A549 (cell line): ENCODE measurements around the gene MTTP. TPM values are rescaled to one million over a fixed set of nuclear protein-coding genes. Genes with fewer than 3 reads are reported as not detected.

ENCODE experiments used
- ATAC-seq, 2 experiments: fragments of 200-7000 bp in 1 of 2; fragments of >200 bp in 1 of 2; cut with Nextera tagmentation in 1 of 2; cut with Tn5 transposase in 1 of 2; 3 replicates each; pipeline versions ENCODE4 v1.8.0 to v1.9.1; 2018 to 2020; ENCODE audit warnings: mild to moderate bottlenecking in 1 of 2, moderate library complexity in 1 of 2
- CTCF ChIA-PET: fragments of 300-600 bp; sonication (Branson Sonifier 250); formaldehyde crosslinking; extraction: SDS; loops from one replicate; lab custom pipeline; 2021; ENCODE audit warnings: antibody characterized with exemption, inconsistent platforms; lab: Yijun Ruan, JAX
- POLR2A ChIA-PET: fragments of 350-600 bp; formaldehyde crosslinking; extraction: SDS; loops from one replicate; lab custom pipeline; 2021; ENCODE audit warnings: antibody characterized with exemption, inconsistent platforms; lab: Yijun Ruan, JAX
- DNase-seq, 2 experiments: peaks; one replicate each; pipeline versions ENCODE4 v3.0.0 to v3.0.0-alpha.2; 2011 to 2016; ENCODE audit warnings: low read depth in 1 of 2, low spot score in 1 of 2
- FAIRE-seq: peaks from 2 replicates; lab custom pipeline; 2011; peaks lifted over from hg19 to GRCh38; lab: Jason Lieb, UNC
- H3K27ac ChIP-seq, 2 experiments: fragments of >200 bp; sonication (Bioruptor Twin); formaldehyde crosslinking; 3 replicates each; pipeline ENCODE4 v1.5.1; 2016 to 2017
- H3K4me1 ChIP-seq: fragments of >200 bp; sonication (Bioruptor Twin); formaldehyde crosslinking; 3 replicates; pipeline ENCODE4 v1.6.1; 2016
- H3K4me2 ChIP-seq: fragments of >200 bp; sonication (Bioruptor Twin); formaldehyde crosslinking; 3 replicates; pipeline ENCODE4 v1.6.1; 2016
- H3K4me3 ChIP-seq: fragments of >200 bp; sonication (Bioruptor Twin); formaldehyde crosslinking; 3 replicates; pipeline ENCODE4 v1.5.1; 2016
- H3K9me3 ChIP-seq: fragments of >200 bp; sonication (Bioruptor Twin); formaldehyde crosslinking; 3 replicates; pipeline ENCODE4 v1.6.1; 2016
- CEBPB ChIP-seq, 2 experiments: fragments of >200 bp in 1 of 2; sonication (Bioruptor Twin) in 1 of 2; formaldehyde crosslinking in 1 of 2; IDR thresholded peaks; 2 replicates each; pipeline ENCODE4 v1.6.1; 2012 to 2016
- CHD4 ChIP-seq: fragments of 200-600 bp; sonication (generic); IDR thresholded peaks from 2 replicates; pipeline ENCODE4 v1.6.1; 2016; ENCODE audit warnings: antibody characterized with exemption, mild to moderate bottlenecking, borderline replicate concordance
- E2F6 ChIP-seq: IDR thresholded peaks from 2 replicates; pipeline ENCODE4 v1.6.1; 2012; ENCODE audit warnings: low read depth, borderline replicate concordance
- ESRRA ChIP-seq: fragments of 150-350 bp; IDR thresholded peaks from 2 replicates; pipeline ENCODE4 v1.6.1; 2014; ENCODE audit warnings: mild to moderate bottlenecking, low read length, borderline replicate concordance
- HOXB5 ChIP-seq: fragments of 250-450 bp; sonication (Bioruptor Pico); IDR thresholded peaks from 2 replicates; pipeline ENCODE4 v1.5.0; 2020; ENCODE audit warnings: mild to moderate bottlenecking, moderate library complexity
- MAFK ChIP-seq: fragments of 450-650 bp; IDR thresholded peaks from 2 replicates; pipeline ENCODE4 v1.6.1; 2014; ENCODE audit not compliant: partially characterized antibody
- MAZ ChIP-seq: fragments of 150-350 bp; IDR thresholded peaks from 2 replicates; pipeline ENCODE4 v1.6.1; 2014; ENCODE audit warnings: antibody characterized with exemption, low read depth, low read length, borderline replicate concordance
- MYC ChIP-seq: IDR thresholded peaks from 2 replicates; pipeline ENCODE4 v1.6.1; 2012; ENCODE audit warnings: mild to moderate bottlenecking, inconsistent platforms, low read length, improper control_type of control experiment, borderline replicate concordance
- NPAS2 ChIP-seq: fragments of 250-450 bp; sonication (Bioruptor Pico); IDR thresholded peaks from 2 replicates; pipeline ENCODE4 v1.8.0; 2022; ENCODE audit warnings: mild to moderate bottlenecking, moderate library complexity, borderline replicate concordance
- NR3C1 ChIP-seq: fragments of >200 bp; sonication (Bioruptor Twin); formaldehyde crosslinking; IDR thresholded peaks from 3 replicates; pipeline ENCODE4 v1.6.1; 2017
- POLR2A ChIP-seq: IDR thresholded peaks from 2 replicates; pipeline ENCODE4 v1.6.1; 2012; ENCODE audit warnings: mild to moderate bottlenecking, low read length
- RARB ChIP-seq: fragments of 250-450 bp; sonication (Bioruptor Pico); IDR thresholded peaks from 2 replicates; pipeline ENCODE4 v1.8.0; 2021; ENCODE audit warnings: mild to moderate bottlenecking, moderate library complexity
- ZNF302 ChIP-seq: fragments of 250-450 bp; sonication (Bioruptor Pico); IDR thresholded peaks from 2 replicates; pipeline ENCODE4 v1.9.0; 2021; ENCODE audit warnings: inconsistent platforms, mild to moderate bottlenecking, moderate library complexity
- WGBS: methylation state at CpG from one replicate; pipeline ENCODE4 v1.1.6; 2017; ENCODE audit errors: missing lambda C conversion rate; 5-methylcytosine and 5-hydroxymethylcytosine counted together
- polyA plus RNA-seq, 4 experiments: library from polyadenylated mRNA; depleted of rRNA in 3 of 4; stranded (reverse); fragments of >200 nt; fragmentation: RNase III in 1 of 4; extraction: RNeasy Plus Mini Kit Qiagen cat#74134 plus additional on column Dnase treatment in 1 of 4; gene quantifications; 2 replicates in 3 of 4; 3 replicates in 1 of 4; pipeline ENCODE4 v1.2.3, GENCODE V29; 2011 to 2017
- TF ChIP-seq, protein P1 (sequence below): fragments of >200 bp; sonication (Bioruptor Twin); formaldehyde crosslinking; IDR thresholded peaks from 3 replicates; pipeline ENCODE4 v1.5.1; 2016
- TF ChIP-seq, protein P2 (sequence below): fragments of 450-650 bp; IDR thresholded peaks from 2 replicates; pipeline ENCODE4 v1.6.1; 2014; ENCODE audit warnings: antibody characterized with exemption

Gene MTTP
- polyA plus RNA-seq, 2 of the 4 experiments (the other 2 are of a cell fraction), result 0.03 TPM; not detected in 1

DNA sequence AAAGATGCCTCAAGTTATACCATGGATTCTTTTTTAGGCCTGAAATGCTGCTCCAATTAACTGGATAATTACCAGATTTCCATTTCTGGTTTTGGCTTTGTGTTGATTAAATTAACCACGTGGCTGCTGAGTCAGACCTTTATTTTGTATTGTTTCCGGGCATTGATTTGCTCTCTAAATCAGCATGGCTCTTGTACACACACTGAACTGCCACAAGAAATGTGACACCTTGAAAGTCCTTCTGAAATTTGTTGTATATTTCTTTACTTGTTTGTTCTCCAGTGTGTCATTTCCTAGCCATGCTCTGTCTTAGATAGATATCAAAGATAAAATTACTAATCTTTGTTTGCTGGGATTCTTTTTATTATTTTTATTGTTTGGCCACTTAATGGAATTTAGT, 11.7 kb downstream of the MTTP start:
- POLR2A ChIA-PET, result no interaction called here
- CTCF ChIA-PET, result no interaction called here
- DNase-seq (no peak), ATAC-seq (no peak), FAIRE-seq (no peak)
- WGBS, result 17% methylated on average over 2 of the region's 2 CpGs
- H3K4me3 ChIP-seq, result no peak overlapping the region
- no peaks in the 10 kb centered on the region for H3K4me1 ChIP-seq
- no peaks in the 10 kb centered on the region for H3K9me3 ChIP-seq
- TF ChIP-seq MAFK (no peak), MAZ (no peak), CEBPB (IDR thresholded peaks at IDR 0.05) (no peak), MYC (no peak)
- H3K4me2 ChIP-seq, result no peak overlapping the region
- H3K27ac ChIP-seq, result no peak overlapping the region

DNA sequence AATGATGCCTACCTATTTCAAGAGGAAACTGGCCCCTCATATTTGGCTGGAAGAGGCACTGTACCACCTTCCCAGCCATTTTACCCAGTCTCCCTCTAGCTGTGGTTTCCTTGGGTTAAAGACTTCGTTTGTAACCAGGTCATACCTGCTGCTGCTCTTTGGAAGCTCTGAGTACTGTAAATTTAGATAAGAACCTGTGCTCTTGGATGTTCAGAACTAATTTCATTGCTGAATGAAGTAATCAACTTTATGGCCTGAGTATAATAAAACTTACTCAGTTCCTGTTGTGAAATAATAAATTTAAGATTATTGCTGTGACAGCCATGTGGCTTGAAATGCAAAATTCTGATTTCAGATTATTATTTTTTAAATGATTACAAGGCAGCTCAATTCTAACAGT, 12.2 kb downstream of the MTTP start:
- no peaks in the 10 kb centered on the region for H3K4me1 ChIP-seq
- 8% methylated on average over 1 of the region's 1 CpG for WGBS
- no peak for DNase-seq
- POLR2A ChIA-PET, result no interaction called here
- no peak overlapping the region for H3K4me2 ChIP-seq
- no peak for ATAC-seq
- no peak for TF ChIP-seq MAZ
- no peak for TF ChIP-seq RARB (CRISPR knock-in tag)
- TF ChIP-seq, protein P1, sequence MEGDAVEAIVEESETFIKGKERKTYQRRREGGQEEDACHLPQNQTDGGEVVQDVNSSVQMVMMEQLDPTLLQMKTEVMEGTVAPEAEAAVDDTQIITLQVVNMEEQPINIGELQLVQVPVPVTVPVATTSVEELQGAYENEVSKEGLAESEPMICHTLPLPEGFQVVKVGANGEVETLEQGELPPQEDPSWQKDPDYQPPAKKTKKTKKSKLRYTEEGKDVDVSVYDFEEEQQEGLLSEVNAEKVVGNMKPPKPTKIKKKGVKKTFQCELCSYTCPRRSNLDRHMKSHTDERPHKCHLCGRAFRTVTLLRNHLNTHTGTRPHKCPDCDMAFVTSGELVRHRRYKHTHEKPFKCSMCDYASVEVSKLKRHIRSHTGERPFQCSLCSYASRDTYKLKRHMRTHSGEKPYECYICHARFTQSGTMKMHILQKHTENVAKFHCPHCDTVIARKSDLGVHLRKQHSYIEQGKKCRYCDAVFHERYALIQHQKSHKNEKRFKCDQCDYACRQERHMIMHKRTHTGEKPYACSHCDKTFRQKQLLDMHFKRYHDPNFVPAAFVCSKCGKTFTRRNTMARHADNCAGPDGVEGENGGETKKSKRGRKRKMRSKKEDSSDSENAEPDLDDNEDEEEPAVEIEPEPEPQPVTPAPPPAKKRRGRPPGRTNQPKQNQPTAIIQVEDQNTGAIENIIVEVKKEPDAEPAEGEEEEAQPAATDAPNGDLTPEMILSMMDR, result no peak
- no peak for TF ChIP-seq NPAS2 (CRISPR knock-in tag)
- TF ChIP-seq POLR2A, result no peak
- TF ChIP-seq ESRRA, result no peak
- TF ChIP-seq, all 56 proteins: peak for 0
- FAIRE-seq, result no peak
- Histone ChIP-seq H3K4me3 (no peak overlapping the region), H3K9me3 (no peaks in the 10 kb centered on the region), H3K27ac (no peak overlapping the region)
- CTCF ChIA-PET, result interaction anchor here (1.9 kb wide), 1 partner anchor 222 kb away, joined by 8 read pairs; no protein-coding TSS in a partner anchor

DNA sequence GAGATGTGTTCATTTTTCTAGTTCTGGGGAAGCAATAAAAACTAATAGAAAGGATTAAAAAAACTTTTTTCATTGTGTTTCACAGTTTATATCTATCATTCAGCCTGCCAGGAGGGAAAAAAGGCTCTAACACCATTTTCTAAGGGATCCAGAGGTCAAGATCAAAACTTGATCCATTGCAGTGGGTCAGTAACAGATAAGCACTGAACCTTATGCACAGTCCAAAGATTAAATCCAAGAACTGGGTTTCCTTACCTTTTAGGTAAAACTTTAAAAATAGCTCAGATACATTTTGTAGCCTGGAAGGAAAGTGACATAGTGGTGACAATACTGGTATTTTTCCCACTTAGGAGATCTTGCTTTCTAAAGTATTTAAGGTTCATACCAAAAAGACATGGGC, 12.7 kb downstream of the MTTP start:
- ChIA-PET CTCF (interaction anchor here (1.9 kb wide), 1 partner anchor 221 kb away, joined by 8 read pairs; no protein-coding TSS in a partner anchor), POLR2A (no interaction called here)
- DNase-seq (no peak), FAIRE-seq (no peak), ATAC-seq (no peak)
- Histone ChIP-seq H3K4me2 (no peak overlapping the region), H3K4me1 (no peaks in the 10 kb centered on the region), H3K9me3 (no peaks in the 10 kb centered on the region), H3K4me3 (no peak overlapping the region), H3K27ac (no peak overlapping the region)
- no peak for TF ChIP-seq E2F6
- TF ChIP-seq CHD4, result no peak
- TF ChIP-seq NR3C1, result no peak
- TF ChIP-seq, protein P2, sequence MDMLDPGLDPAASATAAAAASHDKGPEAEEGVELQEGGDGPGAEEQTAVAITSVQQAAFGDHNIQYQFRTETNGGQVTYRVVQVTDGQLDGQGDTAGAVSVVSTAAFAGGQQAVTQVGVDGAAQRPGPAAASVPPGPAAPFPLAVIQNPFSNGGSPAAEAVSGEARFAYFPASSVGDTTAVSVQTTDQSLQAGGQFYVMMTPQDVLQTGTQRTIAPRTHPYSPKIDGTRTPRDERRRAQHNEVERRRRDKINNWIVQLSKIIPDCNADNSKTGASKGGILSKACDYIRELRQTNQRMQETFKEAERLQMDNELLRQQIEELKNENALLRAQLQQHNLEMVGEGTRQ, result no peak
- no peak for TF ChIP-seq HOXB5
- TF ChIP-seq, protein P1, result no peak
- no peak for TF ChIP-seq ZNF302
- TF ChIP-seq MAZ, result no peak
